ENCODE results near the gene SEMA3D.

DNA sequence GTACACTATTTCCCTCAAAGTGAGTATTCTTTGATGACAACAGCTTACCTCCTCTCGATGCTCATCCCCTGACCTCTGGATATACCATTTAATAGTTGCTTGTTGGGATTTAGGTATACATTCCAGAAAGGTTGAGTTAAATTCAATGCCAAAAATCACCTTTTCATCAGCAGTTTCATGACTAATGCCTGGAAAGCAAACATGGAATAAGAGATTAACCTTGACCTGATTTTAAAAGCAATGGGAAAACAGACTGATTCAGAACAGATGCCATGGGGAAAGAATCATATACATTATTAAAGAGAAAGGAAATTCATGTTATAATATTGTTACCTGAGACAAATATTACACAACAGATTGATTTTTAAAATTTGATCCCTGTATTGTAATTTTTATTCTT is 180.1 kb downstream of the SEMA3D start:
- TF ChIP-seq POLR2AphosphoS5 (IDR thresholded peaks at IDR 0.05; ENCODE audit: control insufficient read depth, insufficient read depth, low read depth, low read length) (no peak), POLR2A (conservative IDR thresholded peaks at IDR 0.05) (no peak), BHLHE40 (IDR thresholded peaks at IDR 0.05; ENCODE audit: low read length) (no peak)

All from K562 (cell line).